K562 (cell line): ENCODE results near the gene C11orf54. TPM values are rescaled to one million over a fixed set of nuclear protein-coding genes. Genes with fewer than 3 reads are reported as not detected.

Experiments used
- DNMT1 ChIP-seq: fragments of 450-650 bp; IDR thresholded peaks from 2 replicates; pipeline ENCODE4 v1.6.1; 2016; ENCODE audit warnings: antibody characterized with exemption, mild to moderate bottlenecking
- ELF2 ChIP-seq: fragments of 250-450 bp; sonication (Bioruptor Pico); IDR thresholded peaks from 2 replicates; pipeline ENCODE4 v1.5.0; 2021; ENCODE audit warnings: mild to moderate bottlenecking
- MAFG ChIP-seq: fragments of 450-650 bp; conservative IDR thresholded peaks from 2 replicates; pipeline ENCODE4 v1.6.1; 2016; ENCODE audit warnings: missing genetic modification characterization, missing compliant biosample characterization
- RBBP5 ChIP-seq: fragments of 200-600 bp; sonication (generic); IDR thresholded peaks from 2 replicates; pipeline ENCODE4 v1.6.1; 2012; ENCODE audit warnings: borderline replicate concordance, mild to moderate bottlenecking, low read length, control low read depth, inconsistent platforms; ENCODE audit not compliant: insufficient read depth, poor library complexity, severe bottlenecking
- SPI1 ChIP-seq: IDR thresholded peaks from 2 replicates; pipeline ENCODE4 v1.6.1; 2011; ENCODE audit warnings: low read depth, low read length, control low read depth, borderline replicate concordance
- ZNF174 ChIP-seq: fragments of 250-450 bp; sonication (Bioruptor Pico); IDR thresholded peaks from 2 replicates; pipeline ENCODE4 v1.4.0; 2020; ENCODE audit warnings: mild to moderate bottlenecking
- polyA plus RNA-seq, 8 experiments: library from polyadenylated mRNA; depleted of rRNA in 4 of 8; stranded (reverse) in 5 of 8; unstranded in 3 of 8; fragments of >200 nt; fragmentation: Nextera tagmentation in 2 of 8; fragmentation: Illumina TruSeq in 1 of 8; extraction: Ambion mirVana in 2 of 8; extraction: Trizol in 1 of 8; gene quantifications; 2 replicates each; pipeline versions ENCODE4 v1.2.1 to v1.2.3, GENCODE V29; 2011 to 2014; ENCODE audit warnings: inconsistent platforms in 1 of 8, missing spikeins in 1 of 8
- total RNA-seq, 7 experiments: library from RNA; depleted of rRNA in 6 of 7; stranded (reverse); fragments of >200 nt in 6 of 7; fragmentation: Illumina TruSeq in 2 of 7; extraction: Trizol in 2 of 7; gene quantifications; 2 replicates each; pipeline versions ENCODE4 v1.2.1 to v1.2.3, GENCODE V29; 2011 to 2021; ENCODE audit warnings: low replicate concordance in 1 of 7
- TF ChIP-seq, protein P1 (sequence below): IDR thresholded peaks from 3 replicates; pipeline ENCODE4 v1.6.1; 2011; ENCODE audit warnings: borderline replicate concordance, mild to moderate bottlenecking, moderate library complexity; ENCODE audit not compliant: insufficient read length; ENCODE audit errors: extremely low read depth
- TF ChIP-seq, protein P2 (sequence below): fragments of 250-450 bp; sonication (Bioruptor Pico); IDR thresholded peaks from 2 replicates; pipeline ENCODE4 v1.5.0; 2021; ENCODE audit warnings: mild to moderate bottlenecking, moderate library complexity
- TF ChIP-seq, protein P3 (sequence below): fragments of 200-800 bp; sonication (Bioruptor generic); IDR thresholded peaks from 2 replicates; pipeline ENCODE4 v1.6.1; 2017; ENCODE audit warnings: missing genetic modification characterization, missing compliant biosample characterization
- TF ChIP-seq, protein P4 (sequence below): sonication (generic); formaldehyde crosslinking; IDR thresholded peaks from 2 replicates; pipeline ENCODE4 v1.8.0; 2022; ENCODE audit warnings: mild to moderate bottlenecking, low read depth, missing genetic modification reagents
- TF ChIP-seq, protein P5 (sequence below): fragments of 250-450 bp; sonication (Bioruptor Pico); IDR thresholded peaks from 2 replicates; pipeline ENCODE4 v1.5.0; 2020; ENCODE audit warnings: mild to moderate bottlenecking, borderline replicate concordance
- TF ChIP-seq, protein P6 (sequence below): fragments of 450-650 bp; IDR thresholded peaks from 2 replicates; pipeline ENCODE4 v1.7.0; 2016; ENCODE audit warnings: borderline replicate concordance

C11orf54 gene
- total and polyA plus RNA-seq, 9 of the 15 experiments (the other 6 are each of a cell fraction or from before 2014, with no cell fraction given), result 13.4 to 33.0 (median 23.1) TPM

DNA sequence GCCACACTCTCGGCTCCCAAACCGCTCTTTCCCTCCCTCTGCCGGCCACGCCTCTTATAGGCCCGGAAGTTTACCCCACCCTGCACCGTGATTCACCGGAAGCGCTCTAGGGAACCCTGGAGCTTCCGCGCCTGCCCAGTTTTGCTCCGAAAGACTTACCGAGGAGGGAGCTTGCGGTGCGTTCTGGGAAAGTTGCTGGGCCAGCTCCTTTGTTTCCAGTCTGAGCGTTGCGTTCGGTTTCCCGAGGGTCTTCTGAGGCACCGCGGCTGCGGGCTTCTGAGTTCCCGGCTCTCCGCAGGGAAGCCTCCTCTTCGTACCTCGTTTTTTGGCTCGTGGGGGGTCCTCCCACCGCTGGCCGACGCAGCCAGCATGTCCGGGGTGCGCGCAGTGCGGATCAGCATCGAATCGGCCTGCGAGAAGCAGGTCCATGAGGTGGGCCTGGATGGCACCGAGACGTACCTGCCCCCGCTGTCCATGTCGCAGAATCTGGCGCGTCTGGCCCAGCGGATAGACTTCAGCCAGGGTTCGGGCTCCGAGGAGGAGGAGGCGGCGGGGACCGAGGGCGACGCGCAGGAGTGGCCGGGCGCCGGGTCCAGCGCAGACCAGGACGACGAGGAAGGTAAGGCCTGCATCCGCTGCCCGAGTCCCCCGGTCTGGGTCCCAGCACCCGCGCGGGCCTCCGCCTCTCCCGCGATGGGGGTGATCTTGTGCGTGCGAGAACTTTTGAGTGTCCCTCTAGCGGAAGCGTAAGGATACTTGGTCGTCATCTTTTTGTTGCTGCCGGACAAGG is 42.9 kb downstream of the C11orf54 start, which contains the start of gene MED17 (continued):
- TF ChIP-seq, protein P1, sequence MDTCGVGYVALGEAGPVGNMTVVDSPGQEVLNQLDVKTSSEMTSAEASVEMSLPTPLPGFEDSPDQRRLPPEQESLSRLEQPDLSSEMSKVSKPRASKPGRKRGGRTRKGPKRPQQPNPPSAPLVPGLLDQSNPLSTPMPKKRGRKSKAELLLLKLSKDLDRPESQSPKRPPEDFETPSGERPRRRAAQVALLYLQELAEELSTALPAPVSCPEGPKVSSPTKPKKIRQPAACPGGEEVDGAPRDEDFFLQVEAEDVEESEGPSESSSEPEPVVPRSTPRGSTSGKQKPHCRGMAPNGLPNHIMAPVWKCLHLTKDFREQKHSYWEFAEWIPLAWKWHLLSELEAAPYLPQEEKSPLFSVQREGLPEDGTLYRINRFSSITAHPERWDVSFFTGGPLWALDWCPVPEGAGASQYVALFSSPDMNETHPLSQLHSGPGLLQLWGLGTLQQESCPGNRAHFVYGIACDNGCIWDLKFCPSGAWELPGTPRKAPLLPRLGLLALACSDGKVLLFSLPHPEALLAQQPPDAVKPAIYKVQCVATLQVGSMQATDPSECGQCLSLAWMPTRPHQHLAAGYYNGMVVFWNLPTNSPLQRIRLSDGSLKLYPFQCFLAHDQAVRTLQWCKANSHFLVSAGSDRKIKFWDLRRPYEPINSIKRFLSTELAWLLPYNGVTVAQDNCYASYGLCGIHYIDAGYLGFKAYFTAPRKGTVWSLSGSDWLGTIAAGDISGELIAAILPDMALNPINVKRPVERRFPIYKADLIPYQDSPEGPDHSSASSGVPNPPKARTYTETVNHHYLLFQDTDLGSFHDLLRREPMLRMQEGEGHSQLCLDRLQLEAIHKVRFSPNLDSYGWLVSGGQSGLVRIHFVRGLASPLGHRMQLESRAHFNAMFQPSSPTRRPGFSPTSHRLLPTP, result no peak
- TF ChIP-seq, protein P2, sequence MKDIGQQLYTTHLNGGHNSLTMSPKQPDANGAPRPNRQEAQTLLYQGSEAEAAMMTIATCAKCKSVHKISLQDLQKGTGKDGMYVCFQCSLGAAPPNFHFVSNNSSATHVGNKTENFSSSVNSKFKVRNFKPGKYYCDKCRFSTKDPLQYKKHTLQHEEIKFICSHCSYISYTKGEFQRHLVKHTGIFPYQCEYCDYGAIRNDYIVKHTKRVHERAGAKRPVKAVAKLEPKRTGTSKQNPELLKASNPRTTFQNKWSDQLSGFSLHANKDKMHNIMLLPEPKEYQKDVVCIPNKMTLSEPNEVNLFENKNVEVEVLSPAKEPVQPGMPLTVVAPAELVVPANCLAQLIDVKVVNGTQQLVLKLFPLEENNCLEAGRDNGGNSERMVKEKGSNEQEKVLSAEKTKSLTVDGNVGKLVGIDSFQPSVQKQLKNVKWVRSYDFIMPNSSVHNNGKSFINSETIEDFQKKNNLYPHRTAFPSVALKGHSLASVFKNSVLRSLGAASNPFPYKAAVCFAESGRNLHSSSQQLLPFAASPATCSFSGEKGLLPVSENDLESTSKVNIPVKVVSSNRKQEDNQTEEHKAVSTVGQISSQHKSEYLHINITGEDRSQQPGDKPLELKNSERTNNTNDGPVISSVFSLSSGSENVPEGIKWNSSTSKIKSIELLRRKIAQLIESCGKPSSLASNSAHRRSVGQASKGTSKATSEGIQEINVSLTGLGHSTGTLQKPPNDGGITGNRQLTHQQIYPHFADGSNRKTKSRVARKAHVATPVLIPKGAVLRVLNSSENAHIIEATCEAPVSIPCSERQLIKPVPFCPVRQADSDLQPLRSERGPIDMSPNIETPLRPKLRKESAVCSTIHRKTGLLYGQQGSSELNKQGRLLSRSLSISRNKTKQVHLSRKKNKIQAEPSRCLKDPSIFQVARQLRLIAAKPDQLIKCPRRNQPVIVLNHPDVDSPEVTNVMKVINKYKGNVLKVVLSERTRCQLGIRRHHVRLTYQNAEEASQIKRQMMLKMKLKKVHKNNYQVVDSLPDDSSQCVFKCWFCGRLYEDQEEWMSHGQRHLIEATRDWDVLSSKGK (CRISPR knock-in tag), result no peak
- TF ChIP-seq, protein P3, sequence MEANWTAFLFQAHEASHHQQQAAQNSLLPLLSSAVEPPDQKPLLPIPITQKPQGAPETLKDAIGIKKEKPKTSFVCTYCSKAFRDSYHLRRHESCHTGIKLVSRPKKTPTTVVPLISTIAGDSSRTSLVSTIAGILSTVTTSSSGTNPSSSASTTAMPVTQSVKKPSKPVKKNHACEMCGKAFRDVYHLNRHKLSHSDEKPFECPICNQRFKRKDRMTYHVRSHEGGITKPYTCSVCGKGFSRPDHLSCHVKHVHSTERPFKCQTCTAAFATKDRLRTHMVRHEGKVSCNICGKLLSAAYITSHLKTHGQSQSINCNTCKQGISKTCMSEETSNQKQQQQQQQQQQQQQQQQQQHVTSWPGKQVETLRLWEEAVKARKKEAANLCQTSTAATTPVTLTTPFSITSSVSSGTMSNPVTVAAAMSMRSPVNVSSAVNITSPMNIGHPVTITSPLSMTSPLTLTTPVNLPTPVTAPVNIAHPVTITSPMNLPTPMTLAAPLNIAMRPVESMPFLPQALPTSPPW (CRISPR knock-in tag), result peak; percentile 90
- TF ChIP-seq, protein P4, sequence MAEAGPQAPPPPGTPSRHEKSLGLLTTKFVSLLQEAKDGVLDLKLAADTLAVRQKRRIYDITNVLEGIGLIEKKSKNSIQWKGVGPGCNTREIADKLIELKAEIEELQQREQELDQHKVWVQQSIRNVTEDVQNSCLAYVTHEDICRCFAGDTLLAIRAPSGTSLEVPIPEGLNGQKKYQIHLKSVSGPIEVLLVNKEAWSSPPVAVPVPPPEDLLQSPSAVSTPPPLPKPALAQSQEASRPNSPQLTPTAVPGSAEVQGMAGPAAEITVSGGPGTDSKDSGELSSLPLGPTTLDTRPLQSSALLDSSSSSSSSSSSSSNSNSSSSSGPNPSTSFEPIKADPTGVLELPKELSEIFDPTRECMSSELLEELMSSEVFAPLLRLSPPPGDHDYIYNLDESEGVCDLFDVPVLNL, result no peak
- TF ChIP-seq RBBP5 (peak; percentile 90), ZNF174 (no peak), DNMT1 (no peak), SPI1 (no peak), ELF2 (no peak), MAFG (tag) (no peak)
- TF ChIP-seq, protein P5, sequence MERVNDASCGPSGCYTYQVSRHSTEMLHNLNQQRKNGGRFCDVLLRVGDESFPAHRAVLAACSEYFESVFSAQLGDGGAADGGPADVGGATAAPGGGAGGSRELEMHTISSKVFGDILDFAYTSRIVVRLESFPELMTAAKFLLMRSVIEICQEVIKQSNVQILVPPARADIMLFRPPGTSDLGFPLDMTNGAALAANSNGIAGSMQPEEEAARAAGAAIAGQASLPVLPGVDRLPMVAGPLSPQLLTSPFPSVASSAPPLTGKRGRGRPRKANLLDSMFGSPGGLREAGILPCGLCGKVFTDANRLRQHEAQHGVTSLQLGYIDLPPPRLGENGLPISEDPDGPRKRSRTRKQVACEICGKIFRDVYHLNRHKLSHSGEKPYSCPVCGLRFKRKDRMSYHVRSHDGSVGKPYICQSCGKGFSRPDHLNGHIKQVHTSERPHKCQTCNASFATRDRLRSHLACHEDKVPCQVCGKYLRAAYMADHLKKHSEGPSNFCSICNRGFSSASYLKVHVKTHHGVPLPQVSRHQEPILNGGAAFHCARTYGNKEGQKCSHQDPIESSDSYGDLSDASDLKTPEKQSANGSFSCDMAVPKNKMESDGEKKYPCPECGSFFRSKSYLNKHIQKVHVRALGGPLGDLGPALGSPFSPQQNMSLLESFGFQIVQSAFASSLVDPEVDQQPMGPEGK (CRISPR knock-in tag), result no peak
- TF ChIP-seq, protein P6, sequence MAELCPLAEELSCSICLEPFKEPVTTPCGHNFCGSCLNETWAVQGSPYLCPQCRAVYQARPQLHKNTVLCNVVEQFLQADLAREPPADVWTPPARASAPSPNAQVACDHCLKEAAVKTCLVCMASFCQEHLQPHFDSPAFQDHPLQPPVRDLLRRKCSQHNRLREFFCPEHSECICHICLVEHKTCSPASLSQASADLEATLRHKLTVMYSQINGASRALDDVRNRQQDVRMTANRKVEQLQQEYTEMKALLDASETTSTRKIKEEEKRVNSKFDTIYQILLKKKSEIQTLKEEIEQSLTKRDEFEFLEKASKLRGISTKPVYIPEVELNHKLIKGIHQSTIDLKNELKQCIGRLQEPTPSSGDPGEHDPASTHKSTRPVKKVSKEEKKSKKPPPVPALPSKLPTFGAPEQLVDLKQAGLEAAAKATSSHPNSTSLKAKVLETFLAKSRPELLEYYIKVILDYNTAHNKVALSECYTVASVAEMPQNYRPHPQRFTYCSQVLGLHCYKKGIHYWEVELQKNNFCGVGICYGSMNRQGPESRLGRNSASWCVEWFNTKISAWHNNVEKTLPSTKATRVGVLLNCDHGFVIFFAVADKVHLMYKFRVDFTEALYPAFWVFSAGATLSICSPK, result no peak
